ENCODE data around the gene CARS1. TPM values are rescaled to one million over a fixed set of nuclear protein-coding genes. Genes with fewer than 3 reads are reported as not detected.

The CARS1 gene
- total and polyA plus RNA-seq, 9 of the 15 experiments (the other 6 are each of a cell fraction or from before 2014, with no cell fraction given): 14.4 to 106 (median 73.6) TPM

GRCh38 chr11:3099178-3099577 is 42.0 kb upstream of the CARS1 start (continued):
- TF ChIP-seq, protein P1, sequence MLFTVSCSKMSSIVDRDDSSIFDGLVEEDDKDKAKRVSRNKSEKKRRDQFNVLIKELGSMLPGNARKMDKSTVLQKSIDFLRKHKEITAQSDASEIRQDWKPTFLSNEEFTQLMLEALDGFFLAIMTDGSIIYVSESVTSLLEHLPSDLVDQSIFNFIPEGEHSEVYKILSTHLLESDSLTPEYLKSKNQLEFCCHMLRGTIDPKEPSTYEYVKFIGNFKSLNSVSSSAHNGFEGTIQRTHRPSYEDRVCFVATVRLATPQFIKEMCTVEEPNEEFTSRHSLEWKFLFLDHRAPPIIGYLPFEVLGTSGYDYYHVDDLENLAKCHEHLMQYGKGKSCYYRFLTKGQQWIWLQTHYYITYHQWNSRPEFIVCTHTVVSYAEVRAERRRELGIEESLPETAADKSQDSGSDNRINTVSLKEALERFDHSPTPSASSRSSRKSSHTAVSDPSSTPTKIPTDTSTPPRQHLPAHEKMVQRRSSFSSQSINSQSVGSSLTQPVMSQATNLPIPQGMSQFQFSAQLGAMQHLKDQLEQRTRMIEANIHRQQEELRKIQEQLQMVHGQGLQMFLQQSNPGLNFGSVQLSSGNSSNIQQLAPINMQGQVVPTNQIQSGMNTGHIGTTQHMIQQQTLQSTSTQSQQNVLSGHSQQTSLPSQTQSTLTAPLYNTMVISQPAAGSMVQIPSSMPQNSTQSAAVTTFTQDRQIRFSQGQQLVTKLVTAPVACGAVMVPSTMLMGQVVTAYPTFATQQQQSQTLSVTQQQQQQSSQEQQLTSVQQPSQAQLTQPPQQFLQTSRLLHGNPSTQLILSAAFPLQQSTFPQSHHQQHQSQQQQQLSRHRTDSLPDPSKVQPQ (CRISPR knock-in tag; IDR thresholded peaks at IDR 0.05; ENCODE audit: borderline replicate concordance): no peak
- TF ChIP-seq ZNF212 (CRISPR knock-in tag; IDR thresholded peaks at IDR 0.05) (no peak), NBN (IDR thresholded peaks at IDR 0.05; ENCODE audit: low read depth) (no peak)
- TF ChIP-seq, protein P2, sequence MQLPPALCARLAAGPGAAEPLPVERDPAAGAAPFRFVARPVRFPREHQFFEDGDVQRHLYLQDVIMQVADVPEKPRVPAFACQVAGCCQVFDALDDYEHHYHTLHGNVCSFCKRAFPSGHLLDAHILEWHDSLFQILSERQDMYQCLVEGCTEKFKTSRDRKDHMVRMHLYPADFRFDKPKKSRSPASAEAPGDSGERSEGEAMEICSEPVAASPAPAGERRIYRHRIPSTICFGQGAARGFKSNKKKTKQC (CRISPR knock-in tag; IDR thresholded peaks at IDR 0.05): no peak

DNA sequence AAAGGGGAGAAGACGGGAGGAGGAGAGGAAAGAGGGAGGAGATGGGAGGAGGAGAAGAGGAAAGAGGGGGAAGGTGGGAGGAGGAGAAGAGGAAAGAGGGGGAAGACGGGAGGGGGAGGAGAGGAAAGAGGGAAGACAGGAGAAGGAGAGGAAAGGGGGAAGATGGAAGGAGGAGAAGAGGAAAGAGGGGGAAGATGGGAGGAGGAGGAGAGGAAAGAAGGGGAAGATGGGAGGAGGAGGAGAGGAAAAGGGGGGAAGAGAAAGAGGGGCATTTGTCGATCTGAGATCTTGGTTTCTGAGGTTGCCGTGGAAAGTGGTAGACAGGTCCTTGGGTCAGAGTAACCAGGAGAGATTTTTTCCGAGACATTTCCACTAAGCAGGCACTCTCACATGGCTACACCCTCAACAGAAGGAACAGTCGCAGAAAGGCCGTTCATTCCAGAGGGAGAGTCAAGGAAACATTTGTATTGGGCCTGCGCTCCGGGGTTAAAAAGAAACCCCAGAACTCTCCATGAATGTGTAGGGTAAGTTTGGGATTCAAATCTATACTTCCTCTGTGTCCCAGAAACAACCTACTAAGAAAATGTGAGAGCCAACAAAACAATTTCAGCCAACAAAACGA is 39.8 kb upstream of the CARS1 start:
- Histone ChIP-seq H3K4me3 (no peak overlapping the region), H3K27ac (ENCODE audit: extremely low read depth, low read depth, low read length) (no peak overlapping the region), H3K27me3 (ENCODE audit: control insufficient read depth in 2 of 2, insufficient read depth in 2 of 2, low read length in 2 of 2) (no peaks in the 10 kb centered on the region), H3K36me3 (ENCODE audit: control insufficient read depth, insufficient read depth, low read length) (no peaks in the 10 kb centered on the region), H3K4me2 (ENCODE audit: insufficient read depth, low read length) (no peak overlapping the region), H3K79me2 (ENCODE audit: control insufficient read depth, insufficient read depth, low read length) (no peaks in the 10 kb centered on the region), H3K9ac (ENCODE audit: insufficient read depth in 1 of 2, low read depth in 2 of 2, low read length in 2 of 2) (no peak overlapping the region), H2AFZ (ENCODE audit: low read depth, low read length) (no peak overlapping the region), H3K9me1 (ENCODE audit: control insufficient read depth, insufficient read depth, low read length) (no peaks in the 10 kb centered on the region), H3K4me1 (replicated peaks in 1 of 2; ENCODE audit: control insufficient read depth in 2 of 2, insufficient read depth in 2 of 2, low read length in 2 of 2) (peaks cover 0 to 31% of the 10 kb centered on the region in 2 experiments; a peak in 2 of 5 replicates), H3K9me3 (replicated peaks; ENCODE audit: control insufficient read depth, insufficient read depth, low read depth, low read length) (no peaks in the 10 kb centered on the region), H4K20me1 (replicated peaks; ENCODE audit: control insufficient read depth, insufficient read depth, low read length) (peaks cover under 1% of the 10 kb centered on the region; the same call in 1 of the 2 replicates)
- intact Hi-C loops (cut with micrococcal nuclease) (loop anchor here (10.0 kb wide), 1 partner anchor 202 kb away; no protein-coding TSS in a partner anchor), in situ Hi-C loops (cut with MboI) (no loop called here)
- POLR2A ChIA-PET: no interaction called here
- no TSS peak for BruUV-seq (replicated peaks)
- DNase-seq (ENCODE audit: extremely low read depth in 1 of 4, low spot score in 3 of 4): no peak
- WGBS (ENCODE audit: insufficient coverage, low coverage, missing lambda C conversion rate): 56% methylated on average over 9 of the region's 10 CpGs
- FAIRE-seq: no peak
- CTCF ChIA-PET (ENCODE audit: low intra/inter-chr PET ratio): no interaction called here
- TF ChIP-seq KLF10 (CRISPR knock-in tag; IDR thresholded peaks at IDR 0.05) (no peak), CREBBP (IDR thresholded peaks at IDR 0.05; ENCODE audit: low read depth, low read length) (no peak), EP300 (IDR thresholded peaks at IDR 0.05; ENCODE audit: low read length) (no peak)
- ATAC-seq: no peak
